HTERT RPE-1 (cell line): ENCODE measurements around the gene SH3BP5.

Source experiments
- in situ Hi-C: fragments of 300-500 bp; cut with MboI; formaldehyde crosslinking; loops from 4 replicates; pipeline ENCODE4 v1.14.3; 2020; ENCODE audit warnings: low sequenced_read_pairs

Gene SH3BP5

GRCh38 chr3:15207836-15208504 is 124.4 kb downstream of the SH3BP5 start:
- in situ Hi-C loops: no loop called here

DNA sequence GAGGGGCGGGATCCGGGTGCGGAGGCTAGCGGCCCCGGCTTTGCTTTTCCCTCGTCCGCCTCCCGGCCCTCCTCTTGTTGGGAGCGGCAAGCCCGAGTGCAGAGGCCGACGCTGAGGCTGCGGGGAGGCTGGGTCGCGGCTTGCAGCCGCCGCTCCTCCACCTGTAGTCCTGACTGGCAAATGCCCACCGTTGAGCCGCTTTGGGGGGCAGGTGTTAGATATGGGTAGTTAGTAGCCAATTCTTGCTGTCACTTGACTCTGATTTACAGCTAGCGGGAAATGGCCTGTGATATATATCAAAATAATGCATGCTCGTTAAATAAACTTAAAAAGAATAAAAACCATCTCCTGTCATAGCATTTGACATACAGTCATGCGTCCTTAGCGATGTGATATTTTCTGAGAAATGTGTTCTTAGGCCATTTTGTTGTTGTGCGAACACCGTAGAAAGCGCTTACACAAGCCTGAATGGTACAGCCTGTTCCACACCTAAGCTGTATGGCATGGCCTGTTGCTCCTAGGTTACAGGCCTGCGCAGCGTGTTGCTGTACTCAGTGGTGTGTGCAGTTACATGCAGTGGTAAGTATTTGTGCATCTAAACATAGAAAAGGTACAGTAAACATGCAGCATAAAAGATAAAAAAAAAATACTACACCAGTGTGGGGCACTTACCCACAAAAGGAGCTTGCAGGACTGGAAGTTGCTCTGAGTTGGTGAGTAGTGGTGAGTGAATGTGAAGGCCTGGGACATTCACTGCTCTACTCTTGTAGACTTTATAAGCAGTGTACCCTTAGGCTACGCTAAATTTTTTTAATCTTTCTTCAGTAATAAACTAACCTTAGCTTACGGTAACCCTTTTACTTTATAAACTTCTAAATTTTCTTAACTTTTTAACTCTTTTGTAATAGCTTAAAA is 125.5 kb downstream of the SH3BP5 start:
- in situ Hi-C loops: no loop called here

GRCh38 chr3:15205934-15206661 is 126.3 kb downstream of the SH3BP5 start, which contains the start of gene CAPN7:
Gene CAPN7 (plus strand): TSS chr3:15206246. CDS start chr3:15206496, 250 bp downstream.
- in situ Hi-C loops: no loop called here

DNA sequence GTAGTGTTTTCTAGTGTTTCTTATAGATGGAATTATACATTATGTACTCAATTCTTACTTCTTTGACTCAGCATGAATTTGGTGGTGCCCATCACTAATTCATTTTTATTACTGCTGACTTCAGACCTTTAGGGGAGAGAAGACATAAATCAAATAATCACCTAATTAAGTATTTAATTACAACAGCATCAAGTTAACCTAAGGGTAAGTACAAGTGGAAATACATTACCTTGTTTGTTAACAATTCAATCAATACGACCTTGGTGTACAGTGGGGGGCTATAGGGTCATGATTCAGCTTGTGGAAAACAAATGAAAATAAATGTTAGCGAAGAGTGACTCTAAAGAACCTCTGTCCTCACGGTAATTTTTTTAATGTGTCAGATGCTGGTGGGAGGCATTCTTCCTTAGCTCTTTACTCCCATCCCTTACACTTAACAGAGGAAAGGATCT is 126.9 kb downstream of the SH3BP5 start:
- in situ Hi-C loops: no loop called here
